ENCODE data around the gene NME2.

NME2 gene

DNA sequence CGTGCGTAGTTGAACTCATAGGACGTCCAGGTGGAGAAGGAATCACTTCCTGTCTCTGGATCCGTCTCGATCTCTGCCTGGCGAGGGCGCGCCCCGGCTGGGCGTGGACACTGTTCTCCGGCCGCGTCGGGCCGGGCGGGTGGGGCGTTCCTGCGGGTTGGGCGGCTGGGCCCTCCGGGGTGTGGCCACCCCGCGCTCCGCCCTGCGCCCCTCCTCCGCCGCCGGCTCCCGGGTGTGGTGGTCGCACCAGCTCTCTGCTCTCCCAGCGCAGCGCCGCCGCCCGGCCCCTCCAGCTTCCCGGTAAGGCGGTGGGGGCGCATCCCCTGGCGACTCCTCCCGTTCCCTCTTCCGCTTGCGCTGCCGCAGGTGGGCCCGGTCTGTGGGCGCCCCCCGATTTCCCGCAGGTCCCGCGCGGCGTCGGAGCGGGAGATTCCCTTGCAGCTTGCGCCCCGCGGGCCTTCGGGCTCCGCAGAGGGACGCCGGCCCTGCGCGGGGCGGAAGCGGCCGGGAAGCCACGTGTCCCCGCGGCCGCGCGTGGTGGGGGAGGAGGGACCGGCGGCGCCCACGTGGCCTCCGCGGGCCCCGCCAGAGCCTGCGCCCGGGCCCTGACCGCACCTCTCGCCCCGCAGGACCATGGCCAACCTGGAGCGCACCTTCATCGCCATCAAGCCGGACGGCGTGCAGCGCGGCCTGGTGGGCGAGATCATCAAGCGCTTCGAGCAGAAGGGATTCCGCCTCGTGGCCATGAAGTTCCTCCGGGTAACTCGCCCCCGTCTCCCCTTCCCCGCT is at the start of gene NME2:
NME2 (plus strand) TSS at position 214 of the 789 bp plus-strand sequence; CDS start at position 634, 420 bp downstream.
- peak; percentile 62 to 72 for DNase-seq

DNA sequence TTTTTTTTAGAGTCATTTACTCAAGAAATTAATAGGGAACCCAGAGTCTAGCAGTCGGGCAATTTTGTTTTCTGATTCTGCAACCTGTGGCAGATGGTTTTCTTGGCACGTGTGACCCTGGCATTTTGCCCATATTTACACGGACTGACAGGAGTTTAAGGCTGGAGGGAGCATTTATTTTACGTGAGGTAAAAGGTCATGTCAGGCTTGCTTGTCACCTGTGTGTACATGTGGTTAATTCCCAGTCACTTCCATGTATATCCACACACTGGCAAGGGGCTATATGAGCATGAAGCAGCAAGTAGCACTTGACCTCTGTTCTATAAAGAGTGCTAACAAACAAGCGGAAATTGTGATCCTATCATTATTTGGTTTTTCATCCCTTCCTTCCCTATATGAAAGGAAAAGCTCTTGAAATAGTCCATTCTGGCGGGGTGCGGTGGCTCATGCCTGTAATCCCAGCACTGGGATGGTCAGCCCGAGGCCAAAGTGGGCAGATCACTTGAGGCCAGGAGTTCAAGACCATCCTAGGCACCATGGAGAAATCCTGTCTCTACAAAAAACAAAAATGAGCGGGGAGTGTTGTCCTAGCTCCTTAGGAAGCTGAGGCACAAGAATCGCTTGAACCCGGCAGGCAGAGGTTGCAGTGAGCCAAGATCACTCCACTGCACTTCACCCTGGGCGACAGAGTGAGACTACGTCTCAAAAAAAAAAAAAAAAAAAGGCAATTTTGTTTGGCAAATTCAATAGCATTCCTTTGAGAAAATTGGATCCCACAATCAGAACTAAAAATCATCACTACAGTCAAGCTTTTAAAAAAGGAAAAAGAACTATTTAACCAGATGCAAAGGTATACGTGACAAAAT is 47.6 kb upstream of the NME2 start:
- no peak for DNase-seq

DNA sequence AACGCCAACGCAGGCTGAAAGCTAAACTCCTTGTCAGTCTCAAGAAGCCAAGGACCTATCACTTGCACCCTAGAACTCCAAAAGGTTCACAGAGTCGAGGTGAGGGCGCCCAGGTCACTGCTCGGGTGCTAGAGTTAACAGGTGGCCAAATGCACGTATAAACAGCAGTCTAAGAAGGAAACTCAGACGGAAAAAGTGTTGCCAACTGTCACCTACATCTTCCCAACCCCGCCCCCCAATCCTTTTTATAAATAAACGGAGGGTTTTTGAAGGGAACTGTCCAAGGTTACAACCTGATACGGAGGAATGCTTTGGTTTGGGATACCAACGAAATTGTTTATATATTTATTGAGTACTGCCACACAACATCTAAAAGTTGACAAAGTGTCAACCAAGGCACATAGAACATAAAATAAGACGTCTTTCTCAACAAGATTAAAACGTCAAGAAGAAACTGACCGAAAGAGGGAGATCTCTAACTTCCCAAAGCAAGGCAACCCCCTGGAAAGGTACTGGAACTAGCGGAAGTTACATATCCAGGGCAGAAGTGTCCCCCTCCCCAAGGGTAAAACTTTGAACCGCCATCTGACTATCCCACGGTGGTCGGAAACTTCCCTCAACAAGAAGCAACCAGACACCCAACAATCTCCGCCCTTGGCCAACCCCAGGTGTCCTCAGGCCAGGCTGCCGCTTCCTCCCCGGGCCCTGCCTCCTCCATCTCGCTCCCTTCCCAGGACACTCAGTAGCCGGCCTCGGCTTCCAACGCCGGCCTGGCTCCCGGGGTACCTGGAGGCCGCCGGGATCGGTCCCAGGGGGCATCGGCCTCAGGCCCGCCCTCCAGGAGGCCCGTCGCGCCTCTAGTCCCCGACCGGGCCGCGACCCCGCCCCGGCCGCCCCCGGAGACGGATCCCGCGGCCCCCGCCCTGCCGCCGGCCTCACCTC is 46.5 kb upstream of the NME2 start:
- DNase-seq: peak; percentile 22 to 25

DNA sequence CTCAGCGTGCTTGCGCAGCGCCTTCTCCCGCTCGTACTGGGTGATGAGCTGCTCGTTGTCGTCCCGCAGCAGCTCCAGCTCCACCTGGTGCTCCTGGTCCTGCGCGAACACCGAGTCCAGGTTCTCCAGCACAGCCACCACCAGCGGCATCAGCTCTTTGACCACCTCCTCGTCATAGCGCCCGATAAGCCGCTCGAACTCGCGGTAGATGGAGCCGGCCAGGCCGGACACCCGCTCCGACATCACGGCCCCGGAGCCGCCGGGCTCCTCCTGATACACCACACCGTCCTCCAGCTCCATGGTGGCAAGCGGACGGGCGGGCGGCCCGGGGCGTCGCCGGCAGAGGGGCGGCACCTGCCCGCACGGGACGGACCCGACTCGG is 45.9 kb upstream of the NME2 start:
- DNase-seq: peak in 1 of 2 donors; percentile 42

DNA sequence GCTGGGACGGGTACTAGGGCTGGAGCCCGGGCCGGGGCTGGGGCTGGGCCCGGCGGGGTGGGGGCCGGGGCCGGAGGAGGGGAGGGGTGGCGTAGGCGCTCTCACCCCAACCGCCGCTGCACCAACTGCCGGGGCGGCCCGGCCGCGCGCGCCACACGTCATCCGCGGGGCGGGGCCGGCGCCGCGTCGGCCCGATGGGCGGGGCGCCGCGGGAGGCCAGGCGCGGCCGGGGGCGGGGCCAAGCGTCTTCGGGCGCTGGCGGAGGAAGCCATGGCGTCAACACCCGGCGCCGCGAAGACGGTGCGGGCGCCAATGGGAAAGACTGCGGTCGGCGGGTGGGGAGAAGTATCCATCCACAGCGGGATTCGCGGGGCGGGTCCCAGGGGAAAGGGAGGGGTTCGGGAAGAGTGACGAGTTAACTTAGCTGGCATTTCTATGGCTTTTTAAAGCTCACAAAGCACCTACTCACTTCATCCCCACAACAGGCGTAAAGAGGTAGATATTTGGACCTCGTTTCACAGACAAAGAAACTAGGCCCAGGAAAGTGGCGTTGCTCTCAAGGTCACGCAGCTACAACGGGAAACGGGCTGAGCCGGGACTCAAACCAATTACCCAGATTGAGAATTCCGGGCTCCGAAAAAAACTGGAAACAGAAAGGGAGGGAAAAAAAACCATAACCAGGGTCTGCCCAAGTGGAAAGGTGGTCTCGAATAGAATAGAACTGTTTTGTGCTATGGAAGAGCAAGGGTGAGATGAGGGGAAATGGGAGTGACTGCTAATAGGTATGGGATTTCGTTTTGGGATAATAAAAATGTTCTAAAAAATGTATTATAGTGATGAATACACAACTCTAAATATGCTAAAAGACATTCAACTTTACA is 45.2 kb upstream of the NME2 start, which contains the start of gene SPAG9:
SPAG9 (minus strand) TSS at position 130 of the 881 bp plus-strand sequence. CDS start 212 bp downstream, outside the sequence.
- DNase-seq: peak; percentile 84 to 90

DNA sequence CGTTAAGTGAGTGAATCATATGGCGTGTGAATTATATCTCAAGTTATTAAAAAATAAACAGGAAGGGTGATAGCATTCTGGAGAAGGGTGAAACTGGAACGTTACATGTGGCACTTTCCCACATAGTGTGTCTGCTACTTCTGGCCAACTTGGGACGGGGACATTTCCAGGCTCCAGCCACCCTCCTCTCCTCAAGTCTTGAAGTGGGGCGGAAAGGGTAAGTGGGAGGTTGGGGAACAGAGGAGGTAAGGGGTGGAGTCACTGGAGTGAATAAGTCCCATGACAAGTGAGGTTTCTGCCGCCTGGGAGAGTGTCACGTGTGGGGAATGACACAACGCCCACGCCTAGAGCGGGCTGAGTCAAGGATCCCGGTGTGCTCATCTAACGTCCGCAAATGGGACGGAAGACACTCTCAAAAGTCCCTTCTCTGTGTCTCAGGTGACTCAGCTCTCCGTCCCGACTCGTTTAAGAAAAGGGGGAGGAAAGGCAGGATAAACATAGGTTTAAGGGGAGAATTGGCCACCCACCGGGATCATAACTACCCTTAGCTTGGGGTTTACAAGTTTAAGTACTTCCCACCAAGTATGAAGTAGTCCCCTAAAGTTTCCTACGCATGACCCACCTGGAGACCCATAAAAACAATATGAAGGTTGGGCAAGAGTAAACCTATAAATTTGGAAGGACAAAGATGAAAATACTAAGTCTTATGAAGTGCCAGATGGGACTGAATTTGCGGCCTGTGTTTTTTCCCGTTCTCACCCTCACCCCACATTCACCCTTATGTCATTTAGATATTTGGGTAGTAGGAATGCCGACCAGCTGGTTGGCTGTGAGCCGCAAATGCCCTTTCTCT is 44.4 kb upstream of the NME2 start:
- DNase-seq: peak; percentile 90 to 93

DNA sequence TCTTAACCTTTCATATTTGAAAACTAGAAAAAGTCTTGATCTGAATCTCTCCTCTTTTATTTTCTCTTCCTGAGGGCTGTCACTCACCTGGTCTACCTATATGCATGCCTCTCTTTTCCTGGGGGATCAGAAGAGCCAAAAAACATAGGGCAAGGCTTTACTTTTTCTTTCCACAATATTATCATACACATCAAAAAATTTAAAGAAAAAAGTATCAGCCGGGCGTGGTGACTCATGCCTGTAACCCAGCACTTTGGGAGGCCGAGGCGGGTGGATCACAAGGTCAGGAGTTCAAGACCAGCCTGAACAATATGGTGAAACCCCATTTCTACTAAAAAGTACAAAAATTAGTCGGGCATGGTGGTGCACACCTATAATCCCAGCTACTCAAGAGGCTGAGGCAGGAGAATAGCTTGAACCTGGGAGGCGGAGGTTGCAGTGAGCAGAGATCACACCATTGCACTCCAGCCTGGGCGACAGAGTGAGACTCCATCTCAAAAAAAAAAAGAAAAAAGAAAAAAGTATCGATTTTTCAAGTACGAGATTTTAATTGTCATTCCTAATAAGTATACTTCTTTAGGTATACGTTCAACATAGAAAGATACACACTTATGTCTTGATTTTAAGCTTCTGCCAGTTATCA is 43.6 kb upstream of the NME2 start:
- DNase-seq: peak; percentile 6 to 13

DNA sequence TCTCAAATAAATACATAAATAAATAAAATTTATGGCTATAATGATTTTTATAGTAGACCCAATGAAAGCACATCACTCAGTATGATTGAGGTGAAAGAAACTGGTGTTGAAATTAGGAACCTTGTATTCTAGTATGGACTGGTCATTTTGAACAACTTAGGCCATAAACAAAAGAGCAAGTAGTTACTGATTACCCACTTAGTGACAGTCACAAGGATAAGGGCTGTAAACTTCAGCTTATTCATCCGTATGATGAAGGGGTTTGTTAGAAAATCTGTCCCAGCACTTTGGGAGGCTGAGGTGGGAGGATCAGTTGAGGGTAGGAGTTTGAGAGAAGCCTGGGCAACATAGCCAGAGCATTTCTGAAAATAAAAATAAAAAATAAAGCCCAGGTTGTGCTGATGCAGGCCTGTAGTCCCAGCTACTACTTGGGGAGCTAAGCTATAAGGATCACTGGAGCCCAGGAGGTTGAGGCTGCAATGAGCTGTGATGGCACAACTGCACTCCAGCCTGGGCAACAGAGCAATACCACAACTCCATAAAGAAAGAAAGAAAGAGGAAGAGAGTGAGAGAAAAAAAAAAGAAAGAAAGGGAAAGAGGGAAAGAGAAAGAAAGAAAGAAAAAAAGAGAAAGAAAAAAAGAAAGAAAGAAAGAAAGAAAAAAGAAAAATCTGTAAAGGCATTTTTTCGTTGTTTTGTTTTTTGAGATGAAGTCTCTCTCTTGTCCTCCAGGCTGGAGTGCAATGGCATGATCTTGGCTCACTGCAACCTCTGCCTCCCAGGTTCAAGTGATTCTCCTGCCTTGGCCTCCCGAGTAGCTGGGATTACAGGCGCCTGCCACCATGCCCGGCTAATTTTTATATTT is 41.3 kb upstream of the NME2 start:
- DNase-seq: no peak

DNA sequence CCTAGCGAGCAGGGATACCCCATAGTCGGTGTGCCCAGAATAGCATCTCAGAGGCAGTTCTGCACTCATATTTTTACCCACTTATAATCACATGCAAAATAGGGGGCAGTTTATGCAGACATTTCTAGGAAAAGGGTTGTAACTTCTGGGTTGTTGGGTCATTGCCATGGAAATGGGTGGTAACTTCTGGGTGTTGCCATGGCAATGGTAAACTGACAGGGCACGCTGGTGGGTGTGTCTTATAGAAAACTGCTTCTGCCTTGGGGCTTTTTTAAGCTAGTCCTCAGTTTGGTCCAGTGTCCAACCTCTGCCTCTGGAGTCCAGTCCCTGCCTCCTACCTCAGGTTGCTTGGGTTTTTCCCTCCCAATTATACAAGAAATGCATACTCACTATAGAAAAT is 38.1 kb upstream of the NME2 start:
- no peak for DNase-seq

DNA sequence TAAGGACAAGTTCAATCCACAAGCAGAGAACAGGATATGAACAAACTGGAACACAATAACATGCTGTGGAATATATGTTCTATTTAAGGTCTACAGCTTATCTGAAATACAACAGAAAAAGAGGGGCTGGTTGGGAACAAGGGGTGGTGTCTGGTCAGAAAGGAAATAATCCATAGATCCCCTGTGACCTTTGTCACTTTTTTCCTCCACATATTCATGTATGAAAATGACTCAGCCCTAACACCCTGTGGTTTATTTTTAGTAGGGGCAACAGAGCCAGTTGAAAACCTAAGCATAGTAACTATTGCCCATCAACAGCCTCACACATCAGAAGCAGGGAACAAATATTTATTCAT is 33.3 kb upstream of the NME2 start:
- DNase-seq: no peak

DNA sequence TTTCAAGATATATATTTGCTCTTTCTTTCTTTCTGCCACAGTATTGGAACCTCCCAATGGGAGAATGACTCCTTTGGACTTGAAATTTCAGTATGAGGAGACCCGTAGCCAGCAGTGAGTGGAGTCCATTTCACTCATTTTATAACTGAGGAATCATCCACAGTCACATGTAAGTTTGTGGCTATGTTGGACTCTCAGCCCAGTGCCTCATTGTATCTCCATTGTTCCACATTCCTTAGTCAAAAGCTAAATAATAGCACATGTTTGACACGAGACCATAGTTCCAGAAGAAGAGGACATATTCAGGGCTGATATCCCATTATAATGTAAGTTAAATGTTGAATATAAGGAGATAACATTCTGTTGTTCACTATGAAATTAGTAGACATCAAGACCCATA is 32.8 kb upstream of the NME2 start:
- no peak for DNase-seq

DNA sequence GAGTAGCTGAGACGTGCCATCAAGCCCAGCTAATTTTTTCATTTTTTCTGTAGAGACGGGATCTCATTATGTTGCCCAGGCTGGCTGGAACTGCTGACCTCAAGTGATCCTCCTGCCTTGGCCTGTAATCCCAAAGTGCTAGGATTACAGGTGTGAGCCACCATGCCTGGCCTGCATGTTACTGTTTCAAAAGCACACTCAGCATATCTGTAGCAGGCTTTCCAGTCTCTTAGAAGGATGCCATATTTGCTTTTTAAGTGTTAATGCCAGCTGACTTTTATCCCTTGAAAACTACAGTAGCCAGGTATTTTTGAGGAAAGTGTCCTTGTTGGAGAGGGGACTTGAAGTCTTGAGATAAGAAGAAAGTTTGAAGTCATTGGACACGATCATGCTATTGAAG is 30.3 kb upstream of the NME2 start:
- no peak for DNase-seq

DNA sequence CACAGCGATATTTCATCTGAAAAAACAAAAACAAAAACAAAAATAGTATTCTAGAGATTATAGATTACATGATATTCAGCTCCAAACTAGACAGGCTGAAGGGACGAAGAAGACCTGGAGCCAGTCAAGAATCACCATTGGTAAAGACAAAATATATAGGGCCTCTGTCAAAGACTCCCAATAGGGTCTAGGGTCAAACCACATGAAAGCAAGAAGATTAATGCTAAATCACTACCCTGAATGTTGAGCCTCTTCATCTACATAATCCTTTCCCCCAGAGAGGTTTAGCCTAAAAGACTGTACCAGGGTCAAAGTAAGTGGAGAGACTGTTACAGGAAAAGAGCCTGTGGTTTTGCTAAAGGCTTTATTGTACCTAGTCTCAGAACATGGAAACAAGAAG is 23.6 kb upstream of the NME2 start:
- no peak for DNase-seq

DNA sequence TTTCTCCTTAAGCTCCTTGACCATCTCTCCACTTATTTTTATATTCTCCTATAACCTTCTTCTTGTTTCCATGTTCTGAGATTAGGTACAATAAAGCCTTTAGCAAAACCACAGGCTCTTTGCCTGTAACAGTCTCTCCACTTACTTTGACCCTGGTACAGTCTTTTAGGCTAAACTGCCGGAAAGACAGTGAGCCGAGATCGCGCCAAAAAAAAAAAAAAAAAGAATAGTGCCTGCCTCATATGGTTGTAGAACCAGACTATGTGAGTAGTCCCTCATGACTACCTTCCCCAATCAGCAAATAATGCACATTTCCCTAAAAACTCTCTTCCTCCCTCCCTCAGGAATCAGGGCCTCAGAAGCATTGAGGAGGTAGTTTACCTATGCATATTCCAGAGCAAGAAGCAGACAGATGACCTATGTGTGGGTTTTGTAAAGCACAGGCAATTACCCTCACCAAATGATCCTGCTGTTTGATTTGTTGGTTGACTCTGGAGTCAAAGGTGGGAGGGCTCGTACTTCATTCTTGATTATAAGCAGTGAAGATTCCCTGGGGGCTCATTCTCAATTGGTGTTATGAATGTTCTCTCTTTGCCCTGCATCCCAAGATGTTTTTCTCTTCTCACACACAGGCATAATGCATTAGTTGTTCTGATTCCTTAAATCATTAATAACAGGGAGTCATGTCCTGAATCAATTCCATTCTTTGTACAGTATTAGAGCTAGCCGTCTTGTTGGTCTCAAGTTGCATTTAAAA is 21.8 kb upstream of the NME2 start:
- no peak for DNase-seq

DNA sequence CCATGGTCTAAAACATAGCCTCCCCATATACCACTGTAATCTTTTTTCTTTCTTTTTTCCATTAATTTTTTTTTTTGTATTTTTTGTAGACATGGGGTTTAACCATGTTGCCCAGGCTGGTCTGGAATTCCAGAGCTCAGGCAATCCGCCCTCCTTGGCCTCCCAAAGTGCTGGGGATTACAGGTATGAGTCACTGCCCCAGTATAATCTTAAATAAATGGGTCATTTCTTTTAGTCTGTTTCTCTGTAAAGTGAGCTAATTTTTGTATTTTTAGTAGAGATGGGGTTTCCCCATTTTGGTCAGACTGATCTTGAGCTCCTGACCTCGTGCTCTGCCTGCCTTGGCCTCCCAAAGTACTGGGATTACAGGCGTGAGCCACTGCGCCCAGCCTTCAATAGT is 18.6 kb upstream of the NME2 start:
- no peak for DNase-seq

DNA sequence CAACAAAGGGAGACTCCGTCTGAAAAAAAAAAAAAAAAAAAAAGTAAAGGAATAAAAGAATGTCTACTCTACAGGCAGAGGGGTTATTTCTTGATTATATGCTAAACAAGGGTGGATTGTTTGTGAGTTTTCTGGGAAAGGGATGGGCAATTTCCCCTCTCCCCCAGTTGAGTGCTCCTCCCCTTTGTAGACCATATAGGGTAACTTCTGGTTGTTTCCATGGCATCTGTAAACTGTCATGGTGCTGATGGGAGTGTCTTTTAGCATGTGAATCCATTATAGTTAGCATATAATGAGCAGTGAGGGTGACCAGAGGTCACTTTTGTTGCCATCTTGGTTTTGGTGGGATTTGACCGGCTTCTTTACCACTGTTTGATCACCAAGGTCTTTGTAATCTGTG is 17.0 kb upstream of the NME2 start:
- no peak for DNase-seq

DNA sequence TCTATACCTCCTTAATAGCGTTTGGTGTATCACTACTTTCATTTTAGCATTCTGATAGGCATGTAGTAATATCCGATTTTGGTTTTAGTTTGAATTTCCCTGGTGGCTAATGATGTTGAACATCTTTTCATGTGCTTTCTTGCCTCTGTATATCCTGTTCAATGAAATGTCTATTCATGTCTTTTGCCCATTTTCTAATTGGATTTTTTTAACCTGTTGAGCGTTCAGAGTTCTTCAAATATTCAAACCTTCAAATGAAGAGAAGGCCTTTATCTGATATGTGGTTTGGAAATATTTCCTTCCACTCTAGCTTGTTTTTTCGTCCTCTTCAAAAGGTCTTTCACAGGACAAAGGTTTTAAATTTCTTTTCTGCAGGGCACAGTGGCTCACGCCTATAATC is 15.3 kb upstream of the NME2 start:
- DNase-seq: no peak

DNA sequence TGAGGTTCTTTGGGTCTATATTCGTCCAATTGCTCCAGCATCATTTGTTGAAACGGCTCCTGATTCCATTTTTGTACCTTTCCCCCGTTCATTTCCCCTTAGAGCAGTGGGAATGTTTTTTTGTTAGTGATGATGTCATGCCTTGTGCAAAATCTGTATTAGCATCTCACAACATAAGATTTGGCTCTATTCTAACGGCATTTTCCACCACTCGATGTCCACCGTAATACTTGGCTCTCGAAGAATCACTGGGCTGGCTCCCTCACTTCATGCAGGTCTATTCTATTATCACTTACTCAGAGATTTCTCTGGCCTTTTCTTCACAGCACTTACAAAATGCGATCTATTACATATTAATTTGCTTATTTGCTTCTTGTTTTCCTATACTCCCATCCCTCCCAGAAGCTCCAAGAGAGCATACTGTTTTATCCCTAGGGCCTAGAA is 13.4 kb upstream of the NME2 start:
- DNase-seq: no peak

All from activated CD4-positive, alpha-beta T cell treated with anti-CD3 and anti-CD28 coated beads for 4 hours (primary cell).